HG03045 (cell line): ENCODE measurements around the gene PBX4.
"Not testable (repeated sequence)": the region's sequence is repeated elsewhere in the genome, so short reads cannot be mapped to it uniquely, and the experiment has no call there.

Experiments
- ATAC-seq: cut with Tn5 transposase; IDR thresholded peaks from one replicate; pipeline ENCODE4 v1.9.1; 2021; ENCODE audit warnings: mild to moderate bottlenecking, moderate library complexity; ENCODE audit not compliant: unreplicated experiment

The PBX4 gene, protein sequence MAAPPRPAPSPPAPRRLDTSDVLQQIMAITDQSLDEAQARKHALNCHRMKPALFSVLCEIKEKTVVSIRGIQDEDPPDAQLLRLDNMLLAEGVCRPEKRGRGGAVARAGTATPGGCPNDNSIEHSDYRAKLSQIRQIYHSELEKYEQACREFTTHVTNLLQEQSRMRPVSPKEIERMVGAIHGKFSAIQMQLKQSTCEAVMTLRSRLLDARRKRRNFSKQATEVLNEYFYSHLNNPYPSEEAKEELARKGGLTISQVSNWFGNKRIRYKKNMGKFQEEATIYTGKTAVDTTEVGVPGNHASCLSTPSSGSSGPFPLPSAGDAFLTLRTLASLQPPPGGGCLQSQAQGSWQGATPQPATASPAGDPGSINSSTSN

DNA sequence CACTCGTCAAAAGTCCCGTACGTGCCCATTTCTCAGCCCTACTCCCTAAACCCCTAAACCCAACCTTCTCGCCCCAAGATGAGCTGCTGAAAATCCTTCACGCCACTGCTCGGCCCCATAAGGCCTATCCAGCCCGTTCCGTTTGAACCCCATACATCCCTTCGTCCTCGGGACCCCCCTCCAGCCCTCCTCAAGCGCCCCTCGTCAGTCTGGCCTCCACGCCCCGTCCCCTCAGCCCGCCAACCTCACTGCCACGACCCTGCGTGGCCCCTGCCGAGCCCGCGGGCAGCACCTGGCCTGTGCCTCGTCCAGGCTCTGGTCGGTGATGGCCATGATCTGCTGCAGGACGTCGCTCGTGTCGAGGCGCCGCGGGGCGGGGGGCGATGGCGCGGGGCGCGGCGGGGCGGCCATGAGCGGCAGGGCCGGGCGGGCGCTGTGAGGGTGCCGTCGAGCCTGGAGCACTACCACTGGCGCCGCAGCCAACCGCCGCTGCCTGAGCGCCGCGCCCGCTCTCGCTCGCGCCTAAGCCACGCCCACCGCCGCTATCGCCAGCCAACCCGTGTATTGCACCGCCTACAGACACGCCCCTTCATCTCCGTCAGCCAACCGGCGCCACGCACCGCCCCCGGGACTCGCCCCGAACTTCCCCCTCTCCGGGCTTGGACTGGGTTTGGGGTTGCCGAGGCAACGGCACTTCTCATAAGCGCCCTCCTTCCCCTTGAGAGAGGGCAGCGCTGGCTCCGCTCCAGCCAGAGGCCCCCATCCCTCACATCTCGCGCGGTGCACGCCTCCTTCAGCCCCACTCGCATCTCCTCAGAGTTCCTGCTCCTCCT is at the start of gene PBX4:
Gene PBX4 (minus strand): TSS at position 469 of the 833 bp plus-strand sequence. CDS start 58 bp downstream, at position 411.
- ATAC-seq = peak; percentile 94

DNA sequence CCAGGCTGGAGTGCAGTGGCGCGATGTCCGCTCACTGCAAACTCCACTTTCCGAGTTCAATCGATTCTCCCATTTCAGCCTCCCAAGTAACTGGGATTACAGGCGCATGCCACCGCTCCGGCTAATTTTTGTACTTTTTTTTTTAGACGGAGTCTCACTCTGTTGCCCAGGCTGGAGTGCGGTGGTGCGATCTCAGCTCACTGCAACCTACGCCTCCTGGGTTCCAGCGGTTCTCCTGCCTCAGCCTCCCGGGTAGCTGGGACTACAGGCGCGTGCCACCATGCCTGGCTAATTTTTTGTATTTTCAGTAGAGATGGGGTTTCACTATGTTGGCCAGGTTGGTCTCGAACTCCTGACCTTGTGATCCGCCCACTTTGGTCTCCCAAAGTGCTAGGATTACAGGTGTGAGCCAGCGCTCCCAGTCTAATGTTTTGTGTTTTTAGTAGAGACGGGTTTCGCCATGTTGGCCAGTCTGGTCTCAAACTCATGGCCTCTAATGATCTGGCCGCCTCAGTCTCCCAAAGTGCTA is 47.0 kb upstream of the PBX4 start:
- ATAC-seq = not testable (repeated sequence)

DNA sequence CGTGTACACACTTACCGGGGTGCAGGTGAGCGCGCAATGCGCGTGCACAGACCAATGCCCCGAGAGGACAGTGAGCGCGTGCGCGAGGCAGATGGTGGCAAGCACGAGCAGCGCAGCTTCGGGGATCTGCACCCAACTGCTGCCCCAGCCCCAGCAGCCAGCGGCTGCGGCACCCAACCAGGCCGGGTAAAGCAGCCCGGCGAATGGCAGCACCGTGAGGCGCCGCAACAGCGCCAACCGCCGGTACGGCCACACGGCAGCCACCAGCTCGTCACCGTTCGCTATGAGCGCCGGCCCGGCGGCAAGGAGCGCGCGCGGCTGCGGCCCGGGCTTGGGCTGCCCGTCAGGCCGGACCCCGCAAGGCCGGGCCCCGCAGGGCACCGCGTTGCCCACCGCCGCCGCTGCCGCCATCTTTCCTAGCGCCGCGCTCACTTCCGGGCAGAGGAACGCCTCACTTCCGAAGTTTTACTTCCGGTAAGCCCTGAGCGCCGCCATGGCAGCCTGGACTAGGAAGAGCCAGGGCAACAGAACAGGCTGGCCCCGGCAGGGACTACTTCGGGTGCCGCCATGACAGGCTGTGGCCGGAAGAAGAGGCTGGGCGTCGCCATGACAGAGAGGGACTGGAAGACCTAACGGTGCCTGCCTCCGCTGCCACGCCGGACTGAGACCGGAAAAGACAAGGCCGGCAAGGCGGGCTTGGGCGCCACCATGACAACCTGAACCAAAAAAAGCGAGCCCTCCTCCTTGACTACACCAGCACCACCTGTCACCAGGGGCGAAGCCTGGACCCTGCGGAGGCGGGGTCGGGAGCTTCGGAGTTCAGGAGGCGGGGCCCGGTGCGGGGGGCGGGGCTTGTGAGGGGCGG is 45.0 kb upstream of the PBX4 start, which contains the start of gene ATP13A1:
Gene ATP13A1 (minus strand): TSS at position 421 of the 865 bp plus-strand sequence. CDS start 10 bp downstream, at position 411.
- peak; percentile 70 for ATAC-seq

DNA sequence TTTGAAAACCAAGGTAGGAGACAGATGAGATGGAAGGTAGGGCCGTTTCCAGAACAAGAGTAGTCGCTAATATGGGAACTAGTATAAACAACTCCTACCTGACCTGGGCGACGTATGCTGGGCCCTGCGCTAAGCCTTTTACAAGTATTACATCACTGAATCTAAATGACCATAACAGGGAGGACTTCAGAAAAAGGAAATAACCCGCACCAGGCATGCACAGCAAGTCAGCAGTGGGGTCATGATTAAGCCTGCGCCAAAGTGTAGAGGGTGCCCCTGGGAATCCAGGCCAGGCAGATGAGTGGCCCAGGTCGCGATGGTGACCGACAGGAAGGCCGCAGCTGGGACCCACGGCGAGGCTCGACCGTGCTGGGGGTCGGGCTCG is 44.4 kb upstream of the PBX4 start:
- ATAC-seq = no peak

DNA sequence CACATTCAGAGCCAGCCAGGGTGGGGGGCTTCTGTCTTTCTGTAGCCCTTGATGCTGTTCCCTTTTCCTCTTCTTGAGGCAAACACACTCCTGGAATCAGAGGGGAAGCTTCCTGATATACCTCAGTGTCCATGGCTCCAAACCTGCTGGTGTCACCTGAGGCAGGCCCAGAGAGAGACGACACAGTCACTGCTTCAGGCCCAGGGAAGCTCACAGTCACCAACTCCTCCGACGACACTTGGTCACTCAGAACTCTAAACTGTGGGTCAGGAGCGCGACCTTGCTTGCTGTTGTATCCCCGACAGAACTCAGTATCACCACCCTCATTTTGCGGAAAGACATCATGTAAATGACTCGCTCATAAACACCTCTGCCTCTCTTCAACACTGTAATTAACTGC is 43.9 kb upstream of the PBX4 start:
- no peak for ATAC-seq

DNA sequence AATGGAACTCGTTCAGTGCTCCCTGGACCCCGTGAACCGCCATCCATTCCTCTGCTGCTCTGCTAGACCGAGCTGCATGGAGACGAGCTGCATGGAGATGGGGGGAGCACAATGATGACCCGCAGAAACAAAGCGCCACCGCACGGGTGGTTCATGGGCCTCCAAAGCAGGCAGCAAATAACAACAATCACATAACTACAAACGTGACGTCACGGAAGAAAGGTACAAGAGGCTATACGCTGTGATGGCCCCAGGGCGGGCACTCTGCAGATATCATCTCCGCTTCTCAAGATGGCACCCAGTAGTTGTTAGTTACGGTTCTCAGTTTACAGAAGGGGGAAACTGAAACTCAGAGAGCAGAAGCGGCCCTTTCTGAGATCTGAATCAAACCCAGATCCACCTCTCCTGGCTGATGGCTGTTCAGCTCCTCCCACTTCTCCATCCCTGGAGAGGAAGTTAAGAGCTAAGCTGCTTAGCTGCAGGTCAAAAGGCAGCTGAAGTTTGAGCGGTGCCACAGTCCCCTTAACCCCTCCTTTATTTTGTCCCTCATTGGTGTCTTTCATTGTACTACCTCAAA is 43.3 kb upstream of the PBX4 start:
- ATAC-seq = peak; percentile 28

DNA sequence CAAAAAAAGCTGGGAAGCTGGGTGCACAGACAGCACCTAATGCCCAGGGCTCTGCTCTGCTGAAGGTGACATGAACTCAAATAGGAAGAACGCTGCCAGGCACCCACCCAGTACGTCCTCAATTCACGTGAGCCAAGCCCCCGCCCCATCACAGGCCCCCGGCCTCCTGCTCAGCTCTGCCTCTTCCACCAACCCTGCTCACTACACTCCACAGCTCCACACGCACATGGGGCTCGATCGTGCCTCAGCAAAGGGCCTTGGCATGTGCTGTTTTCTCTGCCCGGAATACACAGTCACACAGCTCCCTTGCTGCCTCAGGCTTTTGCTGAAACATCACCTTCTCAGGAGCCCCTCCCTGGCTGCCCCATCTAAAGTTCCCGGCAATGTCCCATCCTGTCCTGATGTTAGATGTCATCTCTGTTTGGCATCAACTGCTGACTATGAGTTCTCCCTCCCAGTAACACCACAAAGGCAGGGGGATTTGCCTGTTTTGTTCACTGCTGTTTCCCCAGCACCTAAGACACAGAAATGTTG is 42.7 kb upstream of the PBX4 start:
- no peak for ATAC-seq

DNA sequence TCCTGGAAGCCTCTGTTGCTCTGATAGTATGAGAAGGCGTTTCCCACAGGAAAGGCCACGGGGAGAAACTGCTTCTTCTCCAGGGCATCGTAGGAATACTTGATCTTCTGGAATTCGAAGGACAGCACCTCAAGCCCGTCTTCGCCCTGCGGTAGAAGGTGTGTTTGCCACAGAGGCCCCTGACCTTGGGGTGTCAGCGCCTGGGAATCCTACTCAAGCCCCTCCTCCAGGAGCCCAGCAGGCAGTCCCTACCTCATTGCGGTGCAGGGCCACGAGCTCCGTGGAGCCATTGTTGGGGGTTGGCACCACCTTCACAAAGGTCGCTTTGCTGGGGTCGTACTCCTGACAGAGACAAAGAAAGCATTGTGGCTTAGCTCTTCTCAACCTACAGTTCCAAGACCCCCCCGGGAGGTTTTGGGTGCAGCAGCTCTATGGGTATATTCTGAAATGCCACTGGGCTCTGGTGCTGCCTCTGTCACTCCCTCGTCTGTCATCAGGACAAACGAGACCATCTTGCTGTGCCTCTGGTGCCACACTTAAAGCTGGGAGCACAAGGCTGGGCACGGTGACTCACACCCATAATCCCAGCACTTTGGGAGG is 41.3 kb upstream of the PBX4 start:
- no peak for ATAC-seq

DNA sequence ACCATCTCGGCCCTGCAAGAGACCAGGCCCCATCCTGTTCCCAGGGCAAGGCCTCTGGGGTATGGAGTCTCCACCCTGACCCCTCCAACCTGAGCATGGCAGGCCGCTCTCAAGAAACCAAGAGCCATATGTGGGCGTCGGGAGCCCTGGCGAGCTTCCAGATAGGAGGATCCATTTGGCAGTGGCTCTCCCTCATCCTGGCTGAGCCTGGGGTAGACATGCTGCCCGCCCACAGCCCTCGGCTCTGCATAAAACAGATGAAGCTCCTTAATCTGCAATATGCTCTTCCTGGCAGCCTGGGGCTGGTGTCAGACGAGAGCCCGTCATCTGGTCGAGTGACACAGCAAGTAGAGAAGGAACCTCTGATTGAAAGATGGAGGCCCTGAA is 38.9 kb upstream of the PBX4 start:
- no peak for ATAC-seq

DNA sequence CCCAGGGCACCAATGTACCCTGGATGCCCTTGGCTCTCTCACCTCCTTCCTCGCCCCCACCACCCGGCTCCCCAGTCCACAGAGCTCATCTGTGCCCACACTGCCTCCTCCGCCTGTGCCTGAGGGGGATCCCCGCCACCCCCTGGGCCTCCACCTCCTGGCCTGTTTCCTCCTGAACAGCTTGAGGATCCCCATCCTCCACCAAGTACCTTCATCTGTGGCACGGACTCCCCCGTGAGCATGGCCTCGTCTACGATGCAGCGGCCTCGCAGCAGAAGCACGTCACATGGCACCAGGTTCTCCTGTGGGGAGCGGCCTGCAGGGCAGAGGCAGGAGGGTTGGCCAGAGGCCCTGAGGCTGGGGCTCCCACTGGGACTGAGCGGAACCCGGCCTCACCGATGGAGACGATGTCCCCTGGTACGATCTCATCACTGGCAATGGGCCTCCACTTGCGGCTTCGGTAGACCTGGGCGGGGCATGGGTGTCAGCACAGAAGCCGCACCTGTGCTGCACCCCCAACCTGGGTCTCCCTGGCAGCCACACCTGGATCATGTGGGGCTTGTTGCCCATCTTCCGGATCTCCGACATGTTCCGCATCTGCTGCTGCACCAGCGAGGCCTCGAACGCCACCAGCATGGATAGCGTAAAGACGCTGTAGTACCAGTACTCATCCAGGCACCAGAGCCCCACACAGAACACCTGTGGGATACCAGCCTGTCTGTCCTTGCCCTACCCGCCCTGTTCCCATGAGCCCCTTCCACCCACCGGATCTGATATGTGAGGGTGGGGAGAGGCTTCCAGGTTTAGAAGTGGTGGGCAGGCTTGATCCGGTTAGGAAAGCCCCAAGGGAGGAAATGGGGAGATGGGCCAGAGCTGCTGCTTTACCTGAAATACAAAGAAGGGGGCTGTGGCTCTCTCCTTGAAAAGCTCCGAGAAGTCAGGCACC is 38.2 kb upstream of the PBX4 start:
- ATAC-seq = no peak

DNA sequence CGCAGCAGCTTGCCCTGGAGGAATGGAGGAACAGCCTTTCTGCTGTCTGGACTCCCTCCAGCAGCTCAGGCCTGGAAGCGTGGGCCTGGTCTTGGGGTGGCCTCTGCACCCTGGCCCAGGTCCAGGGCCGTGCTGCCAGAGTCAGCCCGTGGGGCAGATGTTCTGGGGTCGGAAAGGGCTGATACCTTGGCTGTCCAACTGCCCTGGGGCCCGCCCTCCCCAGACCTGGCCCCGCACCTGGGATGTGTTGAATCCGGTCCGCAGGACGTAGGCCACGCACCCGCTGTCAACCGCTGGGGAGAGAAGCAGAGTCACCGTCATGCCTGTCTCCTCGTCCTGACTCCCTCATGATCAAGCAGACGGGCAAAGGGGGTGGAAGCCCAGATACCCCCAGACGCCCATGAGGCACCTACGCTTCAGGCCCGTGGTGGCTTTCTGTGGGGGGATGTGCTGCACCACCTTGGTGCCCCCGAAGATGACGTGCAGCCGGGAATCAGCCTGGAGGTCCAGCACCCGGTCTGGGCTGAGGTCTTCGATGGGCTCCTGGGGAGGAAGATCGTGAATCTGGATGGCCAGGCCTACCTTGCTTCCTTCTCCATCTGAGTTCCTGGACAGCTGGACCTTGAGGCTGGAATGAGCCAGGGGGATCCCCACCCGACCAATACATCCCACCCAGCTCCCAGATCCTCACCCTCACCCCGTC is 37.3 kb upstream of the PBX4 start:
- no peak for ATAC-seq

DNA sequence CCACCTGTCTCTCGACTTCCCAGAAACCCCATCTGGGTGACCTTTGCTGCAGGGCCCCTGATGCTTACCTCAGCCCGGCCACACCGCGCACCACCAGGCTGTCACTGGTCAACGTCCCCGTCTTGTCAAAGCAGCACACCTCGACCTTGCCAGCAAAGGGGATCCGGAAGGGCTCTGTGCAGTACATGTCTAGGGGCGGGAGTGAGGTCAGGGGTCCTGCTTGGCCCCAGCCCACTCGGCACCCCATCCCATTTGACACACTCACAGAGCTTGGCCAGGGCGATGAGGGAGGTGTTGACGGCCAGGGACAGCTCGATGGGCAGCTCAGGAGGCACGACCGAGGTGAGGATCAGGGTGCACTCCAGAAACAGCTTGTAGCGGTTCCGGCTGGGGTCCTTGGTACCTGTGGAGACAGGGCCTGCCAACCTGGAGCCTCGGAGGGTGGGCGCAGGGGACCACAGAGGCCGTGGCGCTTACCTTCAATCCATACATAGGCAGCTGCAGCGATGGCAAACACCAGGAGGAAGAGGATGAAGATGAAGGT is 36.6 kb upstream of the PBX4 start:
- no peak for ATAC-seq

DNA sequence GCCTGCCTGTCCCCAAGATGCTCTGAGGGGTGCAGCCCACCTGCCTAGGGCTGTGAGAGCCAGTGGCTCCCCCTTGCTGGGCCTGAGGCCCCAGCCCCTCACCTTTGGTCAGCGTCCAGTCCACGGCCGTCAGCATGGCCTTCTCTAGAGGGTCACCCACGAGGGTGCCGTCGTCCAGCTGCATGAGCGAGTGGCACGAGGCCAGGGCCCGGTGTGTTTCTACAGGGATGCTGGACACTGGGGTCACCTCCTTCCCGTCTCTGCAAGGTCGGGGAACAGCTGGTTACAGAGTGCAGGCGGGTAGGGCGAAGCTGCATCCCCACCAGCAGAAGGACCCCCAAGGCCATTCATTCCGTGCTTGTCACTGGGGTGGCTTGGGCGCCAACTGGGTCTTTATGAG is 36.0 kb upstream of the PBX4 start:
- ATAC-seq = no peak

DNA sequence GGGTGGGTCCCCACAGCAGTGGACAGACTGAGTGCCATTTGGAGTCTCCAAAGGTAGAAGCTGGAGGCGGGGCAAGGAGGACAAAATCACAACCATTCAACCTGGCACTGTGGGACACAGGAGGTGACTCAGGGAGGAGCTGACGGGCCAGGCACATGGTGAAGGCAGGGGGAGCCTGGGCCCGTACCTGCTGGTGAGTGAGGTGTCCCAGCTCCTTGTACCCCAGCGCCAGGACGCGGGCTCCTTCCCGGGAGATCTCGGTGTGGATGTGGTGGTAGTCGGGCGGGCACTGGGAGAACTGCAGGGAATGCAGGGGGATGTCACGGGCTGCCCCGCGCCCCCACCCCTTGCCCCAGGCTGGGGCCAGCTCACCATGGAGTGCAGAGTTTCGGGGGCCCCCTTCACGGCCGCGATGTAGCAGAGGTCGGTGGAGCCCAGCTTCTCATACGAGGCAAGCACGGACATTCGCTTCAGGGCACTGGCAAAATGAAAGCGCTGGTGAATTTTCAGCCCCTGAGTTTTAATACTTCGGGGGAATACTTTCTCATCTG is 35.2 kb upstream of the PBX4 start:
- ATAC-seq = no peak

DNA sequence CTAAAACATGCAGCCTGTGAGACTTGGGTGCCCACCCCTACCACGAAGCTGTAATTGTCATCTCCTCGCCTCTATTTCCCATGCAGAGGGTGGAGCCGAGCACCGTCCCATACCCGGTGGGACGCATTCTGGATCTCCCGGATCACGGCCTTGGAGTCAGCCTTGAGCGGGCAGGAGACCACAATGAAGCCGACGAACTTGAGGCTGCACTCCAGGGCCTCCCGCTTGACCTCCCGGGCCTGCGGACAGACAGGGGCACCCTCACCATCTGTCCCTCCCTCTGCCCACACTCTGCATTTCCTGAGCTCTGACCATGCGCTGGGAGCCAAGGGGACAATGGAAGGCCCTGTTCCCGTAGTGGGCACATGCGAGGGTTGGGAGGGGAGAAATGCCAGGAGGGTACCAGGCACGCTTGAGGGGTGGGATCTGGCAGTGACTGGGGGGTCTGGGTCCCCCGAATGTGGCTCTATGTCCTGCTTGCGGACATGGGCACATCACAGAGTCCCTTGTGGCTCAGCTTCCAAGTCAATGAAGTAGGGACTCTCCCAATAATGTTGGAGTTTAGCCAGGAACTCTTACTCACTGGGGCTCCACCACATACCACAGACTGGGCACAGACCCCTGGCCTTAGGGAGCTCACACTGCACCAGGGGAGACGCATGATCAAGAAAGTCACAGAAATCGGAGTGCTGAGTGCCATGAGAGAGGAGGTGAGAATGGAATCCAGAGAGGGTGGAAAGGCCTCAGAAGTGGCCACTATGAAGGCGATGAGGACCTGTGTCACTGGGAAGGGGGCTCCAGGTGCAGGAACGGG is 34.2 kb upstream of the PBX4 start:
- no peak for ATAC-seq

DNA sequence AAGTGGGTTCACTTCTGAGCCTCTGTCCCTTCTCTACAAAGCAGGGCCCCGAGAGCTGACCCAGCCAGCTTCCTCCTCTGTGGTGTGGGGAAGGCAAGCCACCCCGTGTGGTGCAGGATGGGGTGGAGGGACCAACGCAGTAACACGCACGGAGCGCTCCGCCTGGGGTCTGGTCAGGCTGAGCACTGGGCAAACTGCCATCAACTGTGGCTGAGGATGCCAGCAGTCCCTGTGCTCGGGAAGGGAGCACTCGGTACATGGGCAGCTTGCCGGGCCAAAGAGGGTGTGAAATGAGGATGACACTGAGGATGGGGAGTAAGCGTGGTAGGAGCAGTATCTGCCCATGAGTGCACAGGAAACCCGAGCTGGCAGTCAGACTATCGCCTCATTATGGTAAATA is 32.6 kb upstream of the PBX4 start:
- ATAC-seq = no peak

DNA sequence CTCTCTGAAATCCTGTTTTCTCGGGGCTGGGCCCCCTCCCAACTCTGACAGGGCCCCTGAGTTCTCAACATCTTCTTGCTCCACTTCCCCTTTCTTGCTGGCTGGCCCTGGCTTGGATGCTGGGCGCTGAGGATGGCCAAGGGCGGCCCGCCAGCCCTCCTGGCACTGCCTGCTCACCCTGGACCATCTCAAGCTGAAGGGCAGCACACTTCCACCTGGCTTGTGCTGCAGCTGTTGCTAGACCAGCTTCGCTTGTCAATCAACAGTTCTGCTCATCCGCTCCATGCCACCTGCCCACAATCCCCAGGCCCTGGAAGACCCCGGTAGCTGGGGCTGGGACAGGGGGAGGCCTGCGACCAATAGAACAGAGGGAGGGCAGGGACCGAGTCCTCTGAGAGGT is 31.8 kb upstream of the PBX4 start:
- no peak for ATAC-seq
